NCI-H524 treated with DMSO at 0.1 percent for 48 hours (cell line): ENCODE data around the gene ZC3H4.

Experiments
- DNase-seq: peaks from one replicate; lab custom pipeline; 2025; lab: John Stamatoyannopoulos, UW

Gene ZC3H4

DNA sequence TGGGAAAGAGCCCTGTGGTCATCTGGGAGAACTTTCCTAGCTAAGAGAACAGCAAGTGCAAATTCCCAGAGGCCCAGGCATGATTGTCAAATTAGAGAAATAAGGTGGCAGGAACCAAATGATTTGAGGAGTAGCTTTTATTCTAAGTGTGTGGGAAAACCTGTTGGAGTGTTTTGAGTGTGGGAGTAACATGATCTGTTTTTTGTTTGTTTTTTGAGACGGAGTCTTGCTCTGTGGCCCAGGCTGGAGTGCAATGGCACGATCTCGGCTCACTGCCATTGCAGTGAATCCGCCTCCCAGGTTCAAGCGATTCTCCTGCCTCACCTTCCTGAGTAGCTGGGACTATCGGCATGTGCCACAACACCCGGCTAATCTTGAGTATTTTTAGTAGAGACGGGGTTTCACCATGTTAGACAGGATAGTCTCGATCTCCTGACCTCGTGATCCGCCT is 19.5 kb upstream of the ZC3H4 start:
- no peak for DNase-seq

DNA sequence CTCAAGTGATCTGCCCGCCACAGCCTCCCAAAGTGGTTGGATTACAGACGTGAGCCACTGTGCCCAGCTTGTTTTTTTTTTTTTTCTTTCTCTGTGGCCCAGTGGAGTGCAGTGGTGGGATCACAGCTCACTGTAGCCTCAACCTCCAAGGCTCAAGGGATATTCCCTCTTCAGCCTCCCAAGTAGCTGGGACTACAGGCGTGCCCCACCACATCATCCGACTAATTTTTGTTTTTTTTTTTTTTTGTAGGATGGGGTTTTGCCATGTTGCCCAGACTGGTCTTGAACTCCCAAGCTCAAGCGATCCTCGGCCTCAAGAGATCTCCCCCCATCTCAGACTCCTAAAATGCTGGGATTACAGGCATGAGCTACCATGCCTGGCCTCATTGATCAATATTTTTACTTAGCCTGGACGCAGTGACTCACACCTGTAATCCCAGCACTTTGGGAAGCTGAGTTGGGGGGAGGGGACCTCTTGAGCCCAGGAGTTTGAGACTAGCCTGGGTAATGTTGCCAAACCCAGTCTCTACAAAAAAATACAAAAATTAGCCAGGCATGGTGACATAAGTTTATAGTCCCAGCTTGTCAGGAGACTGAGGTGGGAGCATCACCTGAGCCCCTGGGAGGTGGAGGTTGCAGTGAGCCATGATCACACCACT is 18.7 kb upstream of the ZC3H4 start:
- DNase-seq: no peak

- peak; percentile 82 for DNase-seq
Observed at GRCh38 chr19:47130589-47131227, 17.1 kb upstream of the ZC3H4 start, which contains the start of gene SAE1. Gene SAE1, plus strand, starts transcription at chr19:47130835. Its CDS starts 96 bp downstream, at chr19:47130931.

GRCh38 chr19:47130120-47130588 is 16.6 kb upstream of the ZC3H4 start:
- no peak for DNase-seq

DNA sequence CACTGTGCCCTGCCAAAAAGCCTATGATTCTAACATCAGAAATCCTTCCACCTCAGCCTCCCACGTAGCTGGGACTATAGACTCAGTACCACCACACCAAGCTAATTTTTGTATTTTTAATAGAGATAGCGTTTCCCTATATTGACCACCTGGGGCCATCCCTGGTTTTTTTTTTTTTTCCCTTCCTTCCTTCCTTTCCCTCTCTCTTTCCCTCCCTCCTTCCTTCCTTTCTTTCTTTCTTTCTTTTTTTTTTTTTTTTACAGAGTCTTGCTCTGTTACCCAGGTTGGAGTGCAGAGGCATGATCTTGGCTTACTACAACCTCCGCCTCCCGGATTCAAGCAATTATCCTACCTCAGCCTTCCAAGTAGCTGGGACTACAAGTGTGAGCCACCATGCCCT is 16.0 kb upstream of the ZC3H4 start:
- no peak for DNase-seq

- no peak for DNase-seq
Observed at GRCh38 chr19:47125669-47125938, 12.0 kb upstream of the ZC3H4 start.

- DNase-seq: no peak
Observed at GRCh38 chr19:47124937-47125668, 11.5 kb upstream of the ZC3H4 start.

- DNase-seq: no peak
Observed at GRCh38 chr19:47123406-47123805, 9.8 kb upstream of the ZC3H4 start.

GRCh38 chr19:47122359-47123335 is 9.1 kb upstream of the ZC3H4 start:
- no peak for DNase-seq

DNA sequence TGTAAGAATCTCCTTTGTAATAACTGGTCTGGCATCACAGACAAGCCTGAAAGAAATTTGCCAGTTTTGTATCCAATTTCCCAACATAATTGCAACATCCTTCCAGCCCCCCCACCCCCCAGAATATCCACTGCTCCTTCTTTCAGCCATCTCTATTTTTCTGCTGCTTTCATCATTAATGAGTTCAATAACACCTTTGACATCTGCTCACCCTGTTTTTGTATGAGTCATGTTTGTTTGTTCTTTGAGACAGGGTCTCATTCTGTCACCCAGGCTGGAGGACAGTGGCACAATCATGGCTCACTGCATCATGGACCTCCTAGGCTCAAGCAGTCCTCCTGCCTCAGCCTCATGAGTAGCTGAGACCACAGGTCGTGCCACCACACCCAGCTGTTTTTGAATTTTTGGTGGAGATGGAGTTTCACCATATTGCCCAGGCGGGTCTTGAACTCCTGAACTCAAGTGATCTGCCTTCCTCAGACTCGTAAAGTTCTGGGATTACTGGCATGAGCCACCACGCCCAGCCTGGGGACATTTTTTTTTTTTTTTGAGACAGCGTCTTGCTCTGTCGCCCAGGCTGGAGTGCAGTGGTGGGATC is 7.0 kb upstream of the ZC3H4 start:
- no peak for DNase-seq

- DNase-seq: peak; percentile 26
Observed at GRCh38 chr19:47113850-47114651, 475 bp upstream of the ZC3H4 start.

GRCh38 chr19:47112166-47112996 is 1.2 kb downstream of the ZC3H4 start:
- peak; percentile 38 for DNase-seq

DNA sequence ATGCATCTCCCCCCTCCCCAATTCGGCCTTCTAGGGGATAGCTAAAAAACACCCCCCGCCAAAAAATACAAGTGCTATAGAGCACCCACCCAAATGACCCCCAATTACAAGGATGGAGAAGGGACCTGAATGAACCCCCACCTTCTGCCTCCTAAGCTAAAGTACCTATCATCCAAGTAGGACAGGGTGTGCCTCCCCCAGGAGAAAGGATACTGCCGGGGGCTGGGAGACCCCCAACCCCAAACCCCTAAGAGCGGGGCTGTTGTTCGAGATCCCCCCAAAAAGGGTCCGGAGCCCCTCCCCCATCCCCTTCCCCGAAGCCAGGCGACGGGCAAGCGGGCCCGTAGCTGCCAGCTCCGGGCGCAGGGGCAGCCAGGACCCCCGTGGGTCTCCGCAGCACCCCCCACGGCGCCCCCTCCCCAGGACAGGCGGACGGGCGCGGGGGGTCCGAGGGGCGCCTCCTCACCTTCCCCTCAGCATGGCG is 1.9 kb downstream of the ZC3H4 start:
- no peak for DNase-seq

DNA sequence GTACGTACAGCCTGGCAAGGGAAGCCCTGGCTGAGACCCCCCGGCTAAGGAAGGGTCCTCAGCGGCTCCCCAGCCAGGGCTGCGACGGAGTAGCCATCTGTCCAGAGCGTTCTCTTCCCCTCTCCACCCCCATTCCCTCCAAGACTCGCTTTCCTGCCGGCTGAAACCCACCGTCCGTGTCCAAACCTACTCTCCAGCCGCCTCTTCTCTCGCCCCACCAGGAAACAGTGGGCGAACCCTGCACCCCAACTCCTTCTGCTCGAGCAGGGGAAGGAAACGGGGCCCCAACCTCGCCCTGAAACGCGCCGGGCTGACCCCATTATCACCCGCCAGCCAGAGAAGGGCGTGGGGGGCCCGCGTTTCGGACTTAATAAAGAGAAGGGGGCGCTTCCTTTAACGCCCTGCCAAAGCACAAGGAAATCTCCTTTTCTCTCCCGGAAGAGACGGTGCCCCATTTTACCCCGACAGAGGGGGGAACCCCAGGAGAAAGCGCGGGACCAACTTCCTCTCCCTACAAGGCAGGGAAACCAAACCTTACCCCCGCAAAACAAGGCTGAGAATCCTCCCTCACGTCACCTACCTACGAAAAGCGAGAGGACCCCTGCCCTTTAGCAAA is 2.5 kb downstream of the ZC3H4 start:
- no peak for DNase-seq

DNA sequence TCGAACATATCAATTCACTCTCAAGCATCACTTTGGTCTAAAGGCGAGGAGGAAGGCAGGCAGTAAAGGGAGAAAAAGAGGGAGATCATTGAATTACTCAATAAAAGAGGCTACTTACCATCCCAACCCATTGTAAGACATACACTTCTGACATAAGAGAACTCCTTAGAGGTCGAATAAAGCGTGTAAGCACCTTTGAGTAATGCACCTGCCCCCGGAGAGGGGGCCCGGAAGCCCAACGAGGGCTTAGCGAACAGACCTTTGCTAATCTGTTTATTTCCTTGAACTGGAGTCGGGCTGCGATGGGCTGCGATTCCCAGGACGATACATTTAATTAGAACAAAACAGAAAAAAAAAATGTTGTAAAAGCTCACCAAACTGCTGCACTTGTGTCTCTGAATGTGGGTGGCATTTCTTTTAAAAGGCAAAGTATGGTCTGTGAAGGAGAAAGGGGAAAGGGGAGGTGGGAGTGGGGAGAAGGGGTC is 3.0 kb downstream of the ZC3H4 start:
- DNase-seq: no peak

DNA sequence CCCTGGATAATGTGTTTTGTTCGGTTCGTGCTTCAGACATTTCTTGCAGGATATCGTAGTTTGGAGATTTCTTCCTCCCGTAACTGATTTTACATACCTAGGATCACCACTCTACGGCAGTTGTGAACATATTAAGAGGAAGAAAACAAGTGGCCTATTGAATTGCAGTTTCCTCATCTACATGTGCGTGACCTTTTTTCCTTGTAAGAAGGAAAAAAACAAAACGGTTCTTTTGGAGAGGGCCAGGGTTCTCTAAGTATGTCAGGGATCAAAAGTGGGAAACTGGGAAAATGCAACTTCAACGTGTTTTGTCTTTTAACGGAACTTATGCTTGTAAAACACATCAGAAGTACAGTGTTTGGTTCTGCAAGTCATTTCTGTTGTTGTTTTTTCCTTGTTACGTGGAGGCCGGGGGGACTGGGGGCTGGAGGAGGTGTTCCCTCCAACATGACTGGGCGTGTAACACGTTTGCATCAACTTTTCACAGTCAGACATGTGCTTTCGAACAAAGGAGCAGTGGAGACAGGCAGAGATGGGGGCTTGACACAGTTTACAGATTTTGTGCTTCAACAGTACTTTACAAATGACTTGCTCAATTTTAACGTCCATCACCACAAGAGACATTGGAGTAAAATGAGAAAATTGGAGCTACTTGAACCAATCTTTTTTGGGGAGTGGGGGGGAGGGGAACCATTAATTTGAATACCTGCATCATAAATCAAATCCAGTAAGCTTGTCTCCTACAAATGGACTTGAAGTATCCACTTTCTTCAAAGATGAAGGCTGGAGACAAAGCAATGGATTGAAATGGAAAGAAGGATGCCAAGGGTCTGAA is 3.8 kb downstream of the ZC3H4 start:
- no peak for DNase-seq

DNA sequence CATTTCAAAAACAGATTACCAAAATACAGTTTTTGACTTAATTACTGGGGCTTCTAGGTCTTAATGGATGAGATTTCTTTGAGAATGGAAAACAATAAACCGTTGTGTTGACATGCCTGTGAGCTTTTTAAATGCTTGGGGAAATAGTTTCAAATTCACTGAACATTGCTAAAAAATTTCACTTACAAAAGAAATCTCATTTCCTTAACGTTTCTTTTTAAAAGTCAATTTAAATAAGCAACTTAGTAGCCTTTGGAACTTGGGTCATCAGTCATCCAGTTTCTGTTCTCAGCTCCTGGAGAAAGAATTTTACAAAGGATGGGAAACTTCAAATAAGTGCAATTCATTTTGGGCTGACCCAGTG is 4.4 kb downstream of the ZC3H4 start:
- no peak for DNase-seq
